ENCODE results near the gene FOXP2. TPM values are rescaled to one million over a fixed set of nuclear protein-coding genes. Genes with fewer than 3 reads are reported as not detected.
"Not testable (repeated sequence)": the region's sequence is repeated elsewhere in the genome, so short reads cannot be mapped to it uniquely, and the experiment has no call there.

Gene FOXP2
- total RNA-seq, 1 donor from 2014 or later: not detected

DNA sequence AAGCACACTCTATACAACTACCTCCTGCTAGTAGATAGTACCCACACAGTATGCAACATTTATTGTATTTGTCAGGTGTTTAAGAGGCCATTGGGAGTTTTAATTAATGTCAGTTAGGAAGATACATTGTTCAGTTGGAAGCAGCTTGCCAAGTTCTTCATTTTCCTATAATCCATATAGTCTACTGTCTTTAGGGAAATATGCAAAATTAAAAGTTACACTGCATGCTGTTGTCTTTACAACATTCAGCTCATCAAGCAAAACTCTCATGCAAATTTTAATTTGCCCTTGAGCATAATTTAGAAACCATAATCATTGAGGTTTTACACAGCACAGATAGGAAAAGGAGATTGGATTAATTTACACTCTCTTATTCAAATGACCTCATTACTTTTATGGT, 17.4 kb downstream of the FOXP2 start:
- Mint-ChIP-seq H3K36me3 (ENCODE audit: low read depth) (no peaks in the 10 kb centered on the region), H3K27ac (no peak overlapping the region), H3K4me3 (no peak overlapping the region), H3K9me3 (no peaks in the 10 kb centered on the region), H3K27me3 (ENCODE audit: insufficient read depth) (no peaks in the 10 kb centered on the region), H3K4me1 (ENCODE audit: low read depth) (no peaks in the 10 kb centered on the region)
- DNase-seq (ENCODE audit: low spot score): no peak
- intact Hi-C loops (cut with micrococcal nuclease): no loop called here

DNA sequence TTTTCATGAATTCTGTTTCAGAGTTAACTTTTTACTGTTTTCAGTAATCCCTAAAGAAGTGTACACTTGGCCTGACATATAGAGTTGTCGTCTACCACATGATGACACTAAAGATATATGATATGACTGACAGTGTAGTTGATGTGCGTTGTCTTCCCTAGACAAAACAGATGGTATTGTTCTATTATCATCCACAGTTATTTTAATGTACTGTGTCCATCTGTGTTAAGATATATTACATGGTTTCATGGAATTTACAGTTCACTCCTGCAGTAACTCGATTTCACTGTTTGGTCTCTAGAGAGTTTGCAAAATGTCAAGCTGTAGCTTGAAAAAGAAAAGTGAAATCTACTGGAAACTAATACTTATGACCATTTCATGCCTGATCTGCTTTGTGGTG, 18.1 kb downstream of the FOXP2 start:
- intact Hi-C loops (cut with micrococcal nuclease): no loop called here
- Mint-ChIP-seq H3K4me3 (no peak overlapping the region), H3K36me3 (ENCODE audit: low read depth) (no peaks in the 10 kb centered on the region), H3K27me3 (ENCODE audit: insufficient read depth) (no peaks in the 10 kb centered on the region), H3K4me1 (ENCODE audit: low read depth) (no peaks in the 10 kb centered on the region), H3K27ac (no peak overlapping the region), H3K9me3 (no peaks in the 10 kb centered on the region)
- DNase-seq (ENCODE audit: low spot score): no peak

DNA sequence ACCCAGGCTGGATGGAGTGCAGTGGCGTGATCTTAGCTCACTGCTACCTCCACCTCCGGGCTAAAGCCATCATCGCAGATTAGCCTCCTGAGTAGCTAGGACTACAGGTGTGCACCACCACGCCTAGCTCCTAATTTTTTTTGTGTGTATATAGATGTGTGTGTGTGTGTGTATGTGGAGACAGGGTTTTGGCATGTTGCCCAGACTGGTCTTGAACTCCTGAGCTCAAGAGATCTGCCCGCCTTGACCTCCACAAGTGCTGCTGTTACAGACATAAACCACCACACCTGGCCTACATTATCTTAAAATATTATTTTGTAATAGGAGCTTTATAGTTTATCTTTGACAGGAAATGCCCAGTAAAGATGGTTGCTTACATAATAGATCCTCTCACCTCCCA, 25.0 kb downstream of the FOXP2 start:
- Mint-ChIP-seq H3K4me3 (no peak overlapping the region), H3K36me3 (ENCODE audit: low read depth) (no peaks in the 10 kb centered on the region), H3K9me3 (no peaks in the 10 kb centered on the region), H3K27ac (no peak overlapping the region), H3K4me1 (ENCODE audit: low read depth) (no peaks in the 10 kb centered on the region), H3K27me3 (ENCODE audit: insufficient read depth) (no peaks in the 10 kb centered on the region)
- intact Hi-C loops (cut with micrococcal nuclease): no loop called here
- no peak for DNase-seq (ENCODE audit: low spot score)

DNA sequence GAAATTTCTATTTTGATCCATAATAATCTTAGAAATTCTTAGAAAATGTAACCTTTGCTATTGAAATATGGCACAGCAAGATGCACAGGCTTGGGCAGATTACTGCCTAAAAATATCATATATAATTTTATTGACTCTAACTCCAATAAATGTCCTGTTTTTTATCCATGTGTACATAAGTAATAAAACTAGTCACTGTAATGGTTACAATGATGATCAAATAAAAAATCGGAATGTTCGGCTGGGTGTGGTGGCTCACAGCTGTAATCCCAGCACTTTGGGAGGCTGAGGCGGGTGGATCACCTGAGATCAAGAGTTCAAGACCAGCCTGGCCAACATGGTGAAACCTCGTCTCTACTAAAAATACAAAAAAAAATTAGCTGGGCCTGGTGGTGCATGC, 26.3 kb downstream of the FOXP2 start:
- DNase-seq (ENCODE audit: low spot score); H3K4me3 Mint-ChIP-seq; H3K27me3 Mint-ChIP-seq (ENCODE audit: insufficient read depth); H3K36me3 Mint-ChIP-seq (ENCODE audit: low read depth); H3K27ac Mint-ChIP-seq; H3K4me1 Mint-ChIP-seq (ENCODE audit: low read depth); H3K9me3 Mint-ChIP-seq; intact Hi-C loops (cut with micrococcal nuclease): not testable (repeated sequence)

DNA sequence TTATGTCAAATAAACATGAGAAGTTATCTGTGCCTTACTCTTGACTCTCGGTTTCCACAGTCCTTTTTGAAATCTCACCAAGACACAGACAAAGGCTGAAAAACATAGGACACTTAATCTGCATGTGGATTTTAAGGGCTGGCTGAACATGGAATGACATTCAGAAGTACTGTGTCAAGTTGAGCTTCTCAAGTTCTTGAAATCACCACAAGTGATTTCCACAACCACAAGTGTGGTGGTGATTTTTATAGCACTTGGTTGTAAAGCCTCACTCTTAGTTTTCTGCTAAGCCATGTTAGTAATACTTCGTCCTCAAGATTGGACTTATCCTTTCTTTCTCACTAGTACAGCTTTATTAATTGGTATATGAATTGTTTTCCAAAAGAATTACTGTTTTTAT, 29.6 kb downstream of the FOXP2 start:
- Mint-ChIP-seq H3K27ac (no peak overlapping the region), H3K4me3 (no peak overlapping the region)

DNA sequence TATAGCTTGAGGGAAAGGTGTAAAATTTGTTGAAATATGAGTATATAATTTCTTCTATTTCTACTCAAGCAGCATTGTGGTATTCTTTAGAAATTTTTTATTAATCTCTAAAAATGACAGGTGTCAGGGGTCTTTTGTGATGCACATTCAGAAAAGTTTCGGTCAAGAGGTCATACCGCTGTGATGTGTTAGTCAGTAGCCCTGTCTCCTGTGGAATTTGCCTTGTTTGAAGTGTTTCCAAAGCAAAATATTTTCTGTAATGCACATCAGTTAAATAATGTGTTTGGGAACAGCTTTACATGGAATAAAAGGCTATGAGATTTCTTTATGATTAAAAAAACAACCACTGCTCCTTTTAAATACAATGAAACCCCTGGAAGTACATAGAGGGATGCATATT, 35.8 kb downstream of the FOXP2 start:
- H3K36me3 Mint-ChIP-seq (ENCODE audit: low read depth): no peaks in the 10 kb centered on the region
- intact Hi-C loops (cut with micrococcal nuclease): no loop called here
- peaks cover 2% of the 10 kb centered on the region for H3K27me3 Mint-ChIP-seq (ENCODE audit: insufficient read depth)
- no peaks in the 10 kb centered on the region for H3K4me1 Mint-ChIP-seq (ENCODE audit: low read depth)
- H3K4me3 Mint-ChIP-seq: no peak overlapping the region
- DNase-seq (ENCODE audit: low spot score): no peak
- no peaks in the 10 kb centered on the region for H3K9me3 Mint-ChIP-seq
- H3K27ac Mint-ChIP-seq: no peak overlapping the region

More for the DNA sequence above, 29.6 kb downstream of the FOXP2 start:
- Mint-ChIP-seq H3K36me3 (ENCODE audit: low read depth) (no peaks in the 10 kb centered on the region), H3K27me3 (ENCODE audit: insufficient read depth) (peaks cover 2% of the 10 kb centered on the region), H3K4me1 (ENCODE audit: low read depth) (no peaks in the 10 kb centered on the region), H3K9me3 (no peaks in the 10 kb centered on the region)
- DNase-seq (ENCODE audit: low spot score): no peak
- intact Hi-C loops (cut with micrococcal nuclease): no loop called here

DNA sequence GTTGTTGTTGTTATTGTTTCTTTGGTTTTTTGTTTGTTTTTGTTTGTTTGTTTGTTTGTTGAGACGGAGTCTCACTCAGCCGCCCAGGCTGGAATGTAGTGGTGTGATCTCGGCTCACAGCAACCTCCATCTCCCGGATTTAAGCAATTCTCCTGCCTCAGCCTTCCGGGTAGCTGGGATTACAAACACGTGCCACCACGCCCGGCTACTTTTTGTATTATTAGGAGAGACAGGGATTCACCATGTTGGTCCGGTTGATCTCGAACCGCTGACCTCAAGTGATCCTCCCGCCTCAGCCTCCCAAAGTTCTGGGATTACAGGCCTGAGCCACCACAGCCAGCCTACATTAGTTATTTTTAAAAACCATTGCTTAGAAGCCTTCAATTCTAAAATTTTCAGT, 45.0 kb downstream of the FOXP2 start:
- H3K4me3 Mint-ChIP-seq: no peak overlapping the region
- no peaks in the 10 kb centered on the region for H3K9me3 Mint-ChIP-seq
- H3K4me1 Mint-ChIP-seq (ENCODE audit: low read depth): no peaks in the 10 kb centered on the region
- no peak for DNase-seq (ENCODE audit: low spot score)
- peaks cover 2% of the 10 kb centered on the region for H3K27me3 Mint-ChIP-seq (ENCODE audit: insufficient read depth)
- no peak overlapping the region for H3K27ac Mint-ChIP-seq
- no peaks in the 10 kb centered on the region for H3K36me3 Mint-ChIP-seq (ENCODE audit: low read depth)
- intact Hi-C loops (cut with micrococcal nuclease): no loop called here

DNA sequence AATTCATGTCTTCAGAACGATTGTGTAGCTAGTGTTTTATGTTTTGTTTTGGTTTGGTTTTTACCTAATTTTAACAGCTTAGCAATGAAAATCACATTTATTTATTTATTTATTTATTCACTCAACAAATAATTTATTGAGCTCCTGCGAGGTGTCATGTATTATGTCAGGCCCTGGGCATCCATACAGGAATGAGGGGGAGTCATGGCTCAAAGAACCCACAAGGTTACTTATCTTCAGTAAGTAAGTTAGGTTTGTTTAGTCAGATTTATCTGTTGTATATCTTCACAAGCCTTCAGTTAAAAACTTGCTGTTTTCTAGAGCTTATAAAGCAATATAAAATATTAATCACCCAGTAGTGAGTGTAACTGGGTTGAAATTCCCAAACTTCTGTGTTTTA, 45.4 kb downstream of the FOXP2 start:
- DNase-seq (ENCODE audit: low spot score): no peak
- Mint-ChIP-seq H3K9me3 (no peaks in the 10 kb centered on the region), H3K36me3 (ENCODE audit: low read depth) (no peaks in the 10 kb centered on the region), H3K27ac (no peak overlapping the region), H3K4me3 (no peak overlapping the region), H3K27me3 (ENCODE audit: insufficient read depth) (peaks cover 2% of the 10 kb centered on the region), H3K4me1 (ENCODE audit: low read depth) (no peaks in the 10 kb centered on the region)
- intact Hi-C loops (cut with micrococcal nuclease): no loop called here

DNA sequence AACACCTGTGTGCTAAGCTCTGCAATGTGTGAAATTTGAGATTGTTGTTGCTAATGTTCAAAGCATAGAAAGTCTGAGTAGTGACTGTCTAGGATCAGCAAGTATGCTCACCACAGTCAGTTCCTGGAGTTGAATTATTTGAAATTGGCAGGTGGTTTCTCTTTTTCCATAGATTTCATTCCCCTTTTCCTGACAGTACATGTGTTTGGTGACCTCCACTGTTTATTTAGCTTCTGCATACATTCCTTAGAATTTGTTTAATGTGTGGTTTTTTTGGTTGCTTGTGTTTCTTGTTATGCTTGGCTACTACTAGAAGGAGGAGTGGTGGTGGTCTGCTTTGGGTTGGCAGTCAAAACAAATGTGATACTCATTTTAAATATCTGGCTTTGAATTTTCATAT, 52.3 kb downstream of the FOXP2 start:
- Mint-ChIP-seq H3K4me1 (ENCODE audit: low read depth) (no peaks in the 10 kb centered on the region), H3K36me3 (ENCODE audit: low read depth) (no peaks in the 10 kb centered on the region), H3K27me3 (ENCODE audit: insufficient read depth) (peaks cover 2% of the 10 kb centered on the region), H3K27ac (no peak overlapping the region), H3K4me3 (no peak overlapping the region), H3K9me3 (no peaks in the 10 kb centered on the region)
- DNase-seq (ENCODE audit: low spot score): no peak
- intact Hi-C loops (cut with micrococcal nuclease): no loop called here

DNA sequence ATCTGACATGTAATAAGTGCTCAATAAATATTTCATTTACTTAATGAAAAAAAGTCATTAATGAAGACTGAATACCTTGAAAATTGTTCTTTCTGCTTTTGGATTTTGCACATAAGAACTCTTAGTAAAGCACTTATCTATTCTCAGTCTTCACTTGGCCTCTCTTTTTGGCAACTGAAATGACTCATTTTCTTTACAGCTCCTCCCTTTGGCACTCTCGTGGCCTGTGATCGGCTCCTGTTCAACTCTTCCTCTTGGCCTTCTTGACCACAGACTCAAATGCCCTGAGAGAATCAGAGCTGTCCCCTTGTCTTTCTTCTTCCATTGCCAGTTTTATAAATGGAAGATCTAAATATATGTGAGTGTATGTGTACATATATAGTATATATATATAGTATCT, 54.2 kb downstream of the FOXP2 start:
- no peaks in the 10 kb centered on the region for H3K9me3 Mint-ChIP-seq
- no peak overlapping the region for H3K27ac Mint-ChIP-seq
- no peaks in the 10 kb centered on the region for H3K4me1 Mint-ChIP-seq (ENCODE audit: low read depth)
- H3K36me3 Mint-ChIP-seq (ENCODE audit: low read depth): no peaks in the 10 kb centered on the region
- no peak for DNase-seq (ENCODE audit: low spot score)
- no peak overlapping the region for H3K4me3 Mint-ChIP-seq
- peaks cover 2% of the 10 kb centered on the region for H3K27me3 Mint-ChIP-seq (ENCODE audit: insufficient read depth)
- intact Hi-C loops (cut with micrococcal nuclease): no loop called here

DNA sequence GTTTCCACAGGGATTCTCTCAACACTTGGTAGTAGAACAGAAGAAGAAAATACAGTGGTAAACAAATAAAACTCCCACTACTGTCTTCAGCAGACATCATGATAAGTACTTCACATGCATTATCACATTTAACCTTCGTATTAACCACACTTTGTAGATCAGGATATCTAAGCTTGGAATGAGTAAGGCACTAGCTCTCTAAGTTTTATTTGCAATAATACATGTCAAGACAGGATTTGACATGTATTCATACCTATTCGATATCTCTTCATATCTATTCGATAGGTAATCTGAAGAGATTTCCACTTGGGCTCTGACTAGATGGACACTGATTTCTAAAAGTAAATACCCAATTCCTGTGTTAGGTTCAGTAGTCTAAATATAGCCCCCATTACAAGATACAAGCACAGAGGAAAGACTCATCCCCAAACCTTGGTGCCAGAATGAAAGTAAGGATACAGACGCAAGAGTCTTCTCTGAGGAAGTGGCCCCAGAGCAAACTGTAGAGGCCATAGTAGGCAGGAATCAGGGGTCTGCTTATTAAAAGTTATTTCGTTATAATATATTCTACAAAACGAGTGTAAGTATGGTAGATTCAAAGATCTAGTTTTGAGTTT, 58.4 kb downstream of the FOXP2 start:
- intact Hi-C loops (cut with micrococcal nuclease): no loop called here
- H3K4me1 Mint-ChIP-seq (ENCODE audit: low read depth): no peaks in the 10 kb centered on the region
- no peak overlapping the region for H3K4me3 Mint-ChIP-seq
- DNase-seq (ENCODE audit: low spot score): no peak
- no peaks in the 10 kb centered on the region for H3K9me3 Mint-ChIP-seq
- no peaks in the 10 kb centered on the region for H3K36me3 Mint-ChIP-seq (ENCODE audit: low read depth)
- no peaks in the 10 kb centered on the region for H3K27me3 Mint-ChIP-seq (ENCODE audit: insufficient read depth)
- H3K27ac Mint-ChIP-seq: no peak overlapping the region

DNA sequence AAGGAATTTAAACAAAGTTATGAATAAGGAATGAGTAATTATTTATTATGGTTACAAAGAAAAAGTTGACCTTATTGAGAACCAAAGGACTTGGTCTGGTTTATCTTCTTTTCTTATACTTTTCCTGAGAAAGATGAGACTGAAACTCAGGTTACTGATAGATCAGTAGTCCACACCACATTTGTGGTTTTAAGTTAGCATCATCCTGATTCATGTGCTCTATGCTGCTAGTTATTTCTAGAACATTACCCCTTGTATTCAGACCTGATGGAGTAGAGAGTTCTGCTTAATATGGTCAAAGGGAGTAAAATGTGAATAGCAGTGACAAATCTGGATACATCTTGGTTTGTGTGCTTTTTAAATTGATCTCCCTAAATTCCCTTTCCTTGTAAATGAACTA, 63.8 kb downstream of the FOXP2 start:
- no peak for DNase-seq (ENCODE audit: low spot score)
- Mint-ChIP-seq H3K4me3 (no peak overlapping the region), H3K4me1 (ENCODE audit: low read depth) (no peaks in the 10 kb centered on the region), H3K36me3 (ENCODE audit: low read depth) (no peaks in the 10 kb centered on the region), H3K27ac (no peak overlapping the region), H3K9me3 (no peaks in the 10 kb centered on the region), H3K27me3 (ENCODE audit: insufficient read depth) (no peaks in the 10 kb centered on the region)
- intact Hi-C loops (cut with micrococcal nuclease): no loop called here

DNA sequence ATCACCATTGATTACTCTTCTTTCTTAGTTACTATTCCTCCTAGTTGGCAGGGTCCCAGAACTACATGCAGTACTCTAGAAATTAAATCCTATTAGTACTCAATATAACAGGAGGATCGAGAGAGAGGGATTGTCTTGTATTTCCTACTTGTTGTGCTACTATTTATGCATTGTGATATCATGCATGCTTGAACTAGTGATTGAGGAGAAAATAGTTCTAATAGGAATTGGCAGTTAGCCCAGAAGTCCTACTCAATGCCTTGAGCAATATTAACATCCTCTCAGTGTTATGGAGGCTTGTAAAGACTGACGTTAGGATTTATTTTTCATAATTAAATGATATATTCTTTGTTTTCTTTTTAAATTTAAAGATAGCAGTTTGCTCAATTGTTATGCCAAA, 67.4 kb downstream of the FOXP2 start:
- H3K27ac Mint-ChIP-seq: no peak overlapping the region
- no peaks in the 10 kb centered on the region for H3K36me3 Mint-ChIP-seq (ENCODE audit: low read depth)
- intact Hi-C loops (cut with micrococcal nuclease): no loop called here
- no peaks in the 10 kb centered on the region for H3K4me1 Mint-ChIP-seq (ENCODE audit: low read depth)
- no peak overlapping the region for H3K4me3 Mint-ChIP-seq
- no peaks in the 10 kb centered on the region for H3K27me3 Mint-ChIP-seq (ENCODE audit: insufficient read depth)
- H3K9me3 Mint-ChIP-seq: no peaks in the 10 kb centered on the region
- no peak for DNase-seq (ENCODE audit: low spot score)

DNA sequence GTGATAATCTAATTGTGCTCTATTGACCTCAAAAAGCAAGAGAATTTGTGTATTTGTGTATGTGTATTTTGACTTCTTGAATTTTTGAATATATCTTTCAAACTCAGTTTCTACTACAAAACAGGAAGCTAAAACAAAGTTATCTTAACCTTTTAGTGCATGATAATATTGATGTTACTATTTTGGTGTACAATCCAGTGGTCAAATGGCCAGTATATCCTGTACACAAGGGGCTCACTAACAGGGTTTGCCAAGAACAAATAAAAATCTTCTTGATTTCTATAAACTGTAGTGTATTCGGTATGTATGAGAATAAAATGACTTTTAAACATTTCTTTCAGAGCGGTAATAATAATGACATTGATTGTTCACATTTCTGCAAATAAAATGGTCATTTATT, 69.6 kb downstream of the FOXP2 start:
- no peak for DNase-seq (ENCODE audit: low spot score)
- intact Hi-C loops (cut with micrococcal nuclease): no loop called here
- Mint-ChIP-seq H3K4me3 (no peak overlapping the region), H3K27ac (no peak overlapping the region), H3K27me3 (ENCODE audit: insufficient read depth) (no peaks in the 10 kb centered on the region), H3K36me3 (ENCODE audit: low read depth) (no peaks in the 10 kb centered on the region), H3K4me1 (ENCODE audit: low read depth) (no peaks in the 10 kb centered on the region), H3K9me3 (no peaks in the 10 kb centered on the region)
